CD14-positive monocyte (primary cell): ENCODE data around the gene MUC20. TPM values are rescaled to one million over a fixed set of nuclear protein-coding genes. Genes with fewer than 3 reads are reported as not detected.
"Not testable (repeated sequence)": the region's sequence is repeated elsewhere in the genome, so short reads cannot be mapped to it uniquely, and the experiment has no call there.

ENCODE experiments used
- DNase-seq, 3 donors: peaks; one replicate each; pipeline ENCODE4 v3.0.0-alpha.2; 2011 to 2022
- H2AFZ ChIP-seq: 2 replicates; pipeline ENCODE4 v1.6.0; 2012; ENCODE audit warnings: mild to moderate bottlenecking, low read depth, low read length, inconsistent platforms; ENCODE audit not compliant: insufficient read depth, poor library complexity, severe bottlenecking
- H3K27ac ChIP-seq, 2 donors: 1 replicate in 1 of 2; 2 replicates in 1 of 2; pipeline ENCODE4 v1.5.1; 2012 to 2013; ENCODE audit warnings: low read length in 2 of 2, control low read depth in 1 of 2, inconsistent platforms in 1 of 2, low read depth in 1 of 2, mild to moderate bottlenecking in 1 of 2
- H3K27me3 ChIP-seq, 2 donors: one replicate each; pipeline versions ENCODE4 v1.6.0 to v1.6.1; 2011 to 2013; ENCODE audit warnings: low read length in 2 of 2; ENCODE audit not compliant: control insufficient read depth in 2 of 2, insufficient read depth in 2 of 2
- H3K36me3 ChIP-seq, 2 donors: replicated peaks in 1 of 2; 1 replicate in 1 of 2; 2 replicates in 1 of 2; pipeline versions ENCODE4 v1.5.1 to v1.6.1; 2012 to 2013; ENCODE audit warnings: low read length in 2 of 2, control low read depth in 1 of 2, inconsistent platforms in 1 of 2, mild to moderate bottlenecking in 1 of 2; ENCODE audit not compliant: insufficient read depth in 2 of 2, control insufficient read depth in 1 of 2
- H3K4me1 ChIP-seq, 2 donors: 1 replicate in 1 of 2; 2 replicates in 1 of 2; pipeline versions ENCODE4 v1.5.1 to v1.6.1; 2012 to 2013; ENCODE audit warnings: low read length in 2 of 2, control low read depth in 1 of 2, inconsistent platforms in 1 of 2, mild to moderate bottlenecking in 1 of 2, moderate library complexity in 1 of 2; ENCODE audit not compliant: insufficient read depth in 2 of 2, control insufficient read depth in 1 of 2
- H3K4me2 ChIP-seq: replicated peaks from 2 replicates; pipeline ENCODE3; 2012; ENCODE audit warnings: low read length, moderate library complexity, mild to moderate bottlenecking; ENCODE audit not compliant: poor library complexity, severe bottlenecking; ENCODE audit errors: extremely low read depth
- H3K4me3 ChIP-seq, 3 experiments: fragments of 200-600 bp in 1 of 3; sonication (generic) in 1 of 3; replicated peaks in 1 of 3; 1 replicate in 2 of 3; 2 replicates in 1 of 3; pipeline ENCODE4 v1.5.1; 2011 to 2013; ENCODE audit warnings: low read length in 3 of 3, mild to moderate bottlenecking in 3 of 3, control low read depth in 2 of 3, low read depth in 2 of 3, inconsistent platforms in 1 of 3, moderate library complexity in 1 of 3
- H3K79me2 ChIP-seq: 2 replicates; pipeline ENCODE4 v1.6.0; 2012; ENCODE audit warnings: mild to moderate bottlenecking, control low read depth, inconsistent platforms, low read length, moderate library complexity; ENCODE audit not compliant: insufficient read depth
- H3K9ac ChIP-seq: 2 replicates; pipeline ENCODE4 v1.6.0; 2017; ENCODE audit warnings: low read length, mild to moderate bottlenecking; ENCODE audit not compliant: insufficient read depth, poor library complexity, severe bottlenecking
- H3K9me3 ChIP-seq, 2 donors: replicated peaks in 1 of 2; 1 replicate in 1 of 2; 2 replicates in 1 of 2; pipeline versions ENCODE4 v1.5.1 to v1.6.1; 2012 to 2013; ENCODE audit warnings: low read length in 2 of 2, control low read depth in 1 of 2; ENCODE audit not compliant: control insufficient read depth in 1 of 2, insufficient read depth in 1 of 2
- H4K20me1 ChIP-seq: 2 replicates; pipeline ENCODE4 v1.6.0; 2012; ENCODE audit warnings: mild to moderate bottlenecking, low read length, control low read depth, moderate library complexity; ENCODE audit not compliant: insufficient read depth
- H3K27ac Mint-ChIP-seq, 7 donors: one replicate each; pipeline ENCODE4 v1.8.0; 2020; ENCODE audit warnings: mild to moderate bottlenecking in 7 of 7, mixed read lengths in 7 of 7, moderate library complexity in 6 of 7, inconsistent platforms in 2 of 7
- H3K27me3 Mint-ChIP-seq, 3 donors: one replicate each; pipeline ENCODE4 v1.8.0; 2021 to 2022; ENCODE audit warnings: low read depth in 3 of 3, mild to moderate bottlenecking in 3 of 3, mixed read lengths in 3 of 3, moderate library complexity in 3 of 3, inconsistent platforms in 1 of 3
- H3K36me3 Mint-ChIP-seq, 2 donors: one replicate each; pipeline ENCODE4 v1.8.0; 2020; ENCODE audit warnings: mixed read lengths in 2 of 2, inconsistent platforms in 1 of 2, mild to moderate bottlenecking in 1 of 2
- H3K4me1 Mint-ChIP-seq: one replicate; pipeline ENCODE4 v1.8.0; 2020; ENCODE audit warnings: mild to moderate bottlenecking, mixed read lengths
- H3K4me3 Mint-ChIP-seq, 2 donors: one replicate each; pipeline ENCODE4 v1.8.0; 2020; ENCODE audit warnings: mild to moderate bottlenecking in 2 of 2, mixed read lengths in 2 of 2, moderate library complexity in 1 of 2
- H3K9me3 Mint-ChIP-seq, 7 donors: one replicate each; pipeline ENCODE4 v1.8.0; 2020 to 2022; ENCODE audit warnings: mixed read lengths in 7 of 7, mild to moderate bottlenecking in 6 of 7, moderate library complexity in 6 of 7, inconsistent platforms in 2 of 7
- WGBS: methylation state at CpG from one replicate; pipeline ENCODE4 v1.1.5; 2013; ENCODE audit warnings: missing lambda C conversion rate; ENCODE audit not compliant: insufficient coverage; 5-methylcytosine and 5-hydroxymethylcytosine counted together
- intact Hi-C, 2 donors: fragments of 100-400 bp; cut with micrococcal nuclease; formaldehyde crosslinking; loops; one replicate each; pipeline versions ENCODE4 v1.15.0 to v1.15.1; 2023
- polyA plus RNA-seq, 3 donors: library from polyadenylated mRNA; depleted of rRNA in 1 of 3; unstranded in 2 of 3; stranded (reverse) in 1 of 3; fragments of 300-500 nt in 2 of 3; fragments of >200 nt in 1 of 3; fragmentation: Illumina TruSeq in 2 of 3; gene quantifications; 1 replicate in 2 of 3; 2 replicates in 1 of 3; pipeline ENCODE4 v1.2.3, GENCODE V29; 2012 to 2021

The MUC20 gene
- polyA plus RNA-seq, 3 donors = 5.4 TPM; not detected in 2

- DNase-seq, H3K27me3 Mint-ChIP-seq, H2AFZ ChIP-seq, H3K9me3 Mint-ChIP-seq, H3K27ac Mint-ChIP-seq, H3K27me3 ChIP-seq, H3K4me3 ChIP-seq, H3K9me3 ChIP-seq, intact Hi-C loops, H3K79me2 ChIP-seq, H3K27ac ChIP-seq, H3K4me1 ChIP-seq, H3K9ac ChIP-seq, H4K20me1 ChIP-seq, H3K4me2 ChIP-seq, H3K4me3 Mint-ChIP-seq, H3K4me1 Mint-ChIP-seq: not testable (repeated sequence)
- peaks cover 31 to 62% of the 10 kb centered on the region in 2 donors for H3K36me3 ChIP-seq
- peaks cover 46 to 64% of the 10 kb centered on the region in 2 donors for H3K36me3 Mint-ChIP-seq
- WGBS = no CpG with 5 or more reads among the region's 10 CpGs
Measured at GRCh38 chr3:195680690-195681089, 40.1 kb upstream of the MUC20 start.

- H3K36me3 ChIP-seq = peaks cover 39 to 67% of the 10 kb centered on the region in 2 donors
- H3K4me1 ChIP-seq, H4K20me1 ChIP-seq, H3K4me3 Mint-ChIP-seq, H3K4me2 ChIP-seq, intact Hi-C loops, H3K27me3 ChIP-seq, H3K27me3 Mint-ChIP-seq, DNase-seq, H3K9ac ChIP-seq, H3K4me3 ChIP-seq, H3K27ac Mint-ChIP-seq, H2AFZ ChIP-seq, H3K79me2 ChIP-seq, H3K9me3 ChIP-seq, H3K4me1 Mint-ChIP-seq, H3K27ac ChIP-seq, H3K9me3 Mint-ChIP-seq: not testable (repeated sequence)
- WGBS = no CpG with 5 or more reads among the region's 24 CpGs
- H3K36me3 Mint-ChIP-seq = peaks cover 54 to 68% of the 10 kb centered on the region in 2 donors
Measured at GRCh38 chr3:195681458-195682103, 39.2 kb upstream of the MUC20 start.

GRCh38 chr3:195682104-195682742 lies 38.6 kb upstream of the MUC20 start:
- H3K36me3 ChIP-seq = peaks cover 39 to 61% of the 10 kb centered on the region in 2 donors
- H3K9me3 Mint-ChIP-seq, H3K4me1 ChIP-seq, H3K9me3 ChIP-seq, DNase-seq, H3K79me2 ChIP-seq, H3K27me3 ChIP-seq, H3K27ac Mint-ChIP-seq, H2AFZ ChIP-seq, H3K27me3 Mint-ChIP-seq, intact Hi-C loops, H3K4me3 Mint-ChIP-seq, H3K4me1 Mint-ChIP-seq, H3K9ac ChIP-seq, H3K27ac ChIP-seq, H3K4me3 ChIP-seq, H4K20me1 ChIP-seq, H3K4me2 ChIP-seq: not testable (repeated sequence)
- WGBS = 67% methylated on average over 3 of the region's 13 CpGs
- H3K36me3 Mint-ChIP-seq = peaks cover 52 to 68% of the 10 kb centered on the region in 2 donors

- 88% methylated on average over 15 of the region's 18 CpGs for WGBS
- H3K4me2 ChIP-seq, DNase-seq, H3K4me1 ChIP-seq, H3K9me3 Mint-ChIP-seq, H3K27ac ChIP-seq, intact Hi-C loops, H4K20me1 ChIP-seq, H3K9ac ChIP-seq, H3K79me2 ChIP-seq, H3K9me3 ChIP-seq, H3K4me3 ChIP-seq, H3K27me3 Mint-ChIP-seq, H3K27me3 ChIP-seq, H3K4me3 Mint-ChIP-seq, H3K4me1 Mint-ChIP-seq, H2AFZ ChIP-seq: not testable (repeated sequence)
- peak overlapping the region in 4 of 7 donors; percentile 6 to 81 (median 26) for H3K27ac Mint-ChIP-seq
- peaks cover 49 to 61% of the 10 kb centered on the region in 2 donors for H3K36me3 Mint-ChIP-seq
- peaks cover 34 to 59% of the 10 kb centered on the region in 2 donors for H3K36me3 ChIP-seq
Measured at GRCh38 chr3:195683722-195684526, 36.9 kb upstream of the MUC20 start.
